ENCODE measurements around the gene LGALS9B.
"Not testable (repeated sequence)": the region's sequence is repeated elsewhere in the genome, so short reads cannot be mapped to it uniquely, and the experiment has no call there.

- not testable (repeated sequence) for TF ChIP-seq CTCF, POLR2AphosphoS5, POLR2A (IDR thresholded peaks at IDR 0.05)
Measured at GRCh38 chr17:20443632-20444031, 23.7 kb downstream of the LGALS9B start.

Measured in prostate gland (tissue), 2 donors.